Panc1 (cell line): ENCODE results near the gene NSUN6. TPM values are rescaled to one million over a fixed set of nuclear protein-coding genes. Genes with fewer than 3 reads are reported as not detected.

Experiments used
- ATAC-seq: fragments of 200-7000 bp; cut with Tn5 transposase; 2 replicates; pipeline ENCODE4 v1.9.1; 2020; ENCODE audit warnings: mild to moderate bottlenecking, moderate library complexity
- BruUV-seq: library from RNA; stranded (reverse); fragments of 400-500 nt; replicated peaks from 2 replicates; lab custom pipeline; 2021; lab: Mats Ljungman, UMichigan
- CTCF ChIA-PET: fragments of 300-600 bp; sonication (Branson Sonifier 250); formaldehyde crosslinking; loops from one replicate; lab custom pipeline; 2022; ENCODE audit warnings: antibody characterized with exemption; lab: Charles Lee
- POLR2A ChIA-PET: fragments of 300-600 bp; sonication (Branson Sonifier 250); formaldehyde crosslinking; loops from one replicate; lab custom pipeline; 2022; ENCODE audit warnings: antibody characterized with exemption; lab: Charles Lee
- DNase-seq: peaks from one replicate; pipeline ENCODE4 v3.0.0-alpha.2; 2010; ENCODE audit warnings: low read depth, low spot score
- H3K27ac ChIP-seq: 2 replicates; pipeline ENCODE4 v1.5.1; 2011; ENCODE audit warnings: mild to moderate bottlenecking, low read length, inconsistent platforms
- H3K27me3 ChIP-seq: fragments of 200-500 bp; sonication (Bioruptor generic); 2 replicates; pipeline ENCODE4 v1.6.0; 2014; ENCODE audit warnings: low read length, inconsistent platforms; ENCODE audit not compliant: control insufficient read depth, insufficient read depth
- H3K36me3 ChIP-seq: fragments of 200-500 bp; sonication (Bioruptor generic); 2 replicates; pipeline ENCODE4 v1.5.1; 2014; ENCODE audit warnings: inconsistent platforms, mild to moderate bottlenecking, low read length, moderate library complexity; ENCODE audit not compliant: control insufficient read depth, insufficient read depth
- H3K4me1 ChIP-seq: 2 replicates; pipeline ENCODE4 v1.5.1; 2011; ENCODE audit warnings: inconsistent platforms, mild to moderate bottlenecking, low read length, moderate library complexity; ENCODE audit not compliant: control insufficient read depth, insufficient read depth
- H3K4me3 ChIP-seq, 2 experiments: 2 replicates each; pipeline ENCODE4 v1.5.1; 2011 to 2012; ENCODE audit warnings: low read depth in 2 of 2, low read length in 2 of 2, mild to moderate bottlenecking in 2 of 2, inconsistent platforms in 1 of 2, moderate library complexity in 1 of 2
- H3K9me3 ChIP-seq: fragments of 200-500 bp; sonication (Bioruptor generic); 2 replicates; pipeline ENCODE4 v1.5.1; 2014; ENCODE audit warnings: low read depth, mild to moderate bottlenecking, inconsistent platforms, low read length, moderate library complexity; ENCODE audit not compliant: control insufficient read depth, insufficient read depth
- POLR2AphosphoS5 ChIP-seq: IDR thresholded peaks from 2 replicates; pipeline ENCODE4 v1.6.1; 2012; ENCODE audit warnings: mild to moderate bottlenecking, low read depth, low read length, moderate library complexity
- SIN3A ChIP-seq: IDR thresholded peaks from 2 replicates; pipeline ENCODE4 v1.6.1; 2012; ENCODE audit warnings: low read depth, mild to moderate bottlenecking, low read length, moderate library complexity, borderline replicate concordance; ENCODE audit not compliant: insufficient read depth
- TCF7L2 ChIP-seq: IDR thresholded peaks from 2 replicates; pipeline ENCODE4 v1.6.1; 2011; ENCODE audit warnings: mild to moderate bottlenecking, low read depth, low read length, inconsistent platforms
- in situ Hi-C: cut with HindIII; loops from 2 replicates; pipeline ENCODE4 v1.10.0; 2016; ENCODE audit warnings: low sequenced_read_pairs, low pct_unique_long_range_greater_than_20kb
- intact Hi-C: fragments of 100-400 bp; cut with micrococcal nuclease; formaldehyde crosslinking; loops from one replicate; pipeline ENCODE4 v1.10.0; 2022; ENCODE audit not compliant: unreplicated experiment
- total RNA-seq: library from RNA; stranded (reverse); gene quantifications from one replicate; pipeline ENCODE4 v1.2.1, GENCODE V29; 2021; ENCODE audit not compliant: unreplicated experiment
- TF ChIP-seq, protein P1 (sequence below): fragments of 450-650 bp; IDR thresholded peaks from 2 replicates; pipeline ENCODE4 v1.5.1; 2017; ENCODE audit warnings: mild to moderate bottlenecking
- TF ChIP-seq, protein P2 (sequence below), 2 experiments: IDR thresholded peaks; 2 replicates each; pipeline ENCODE4 v1.6.1; 2011 to 2012; ENCODE audit warnings: low read depth in 2 of 2, control low read depth in 1 of 2, low read length in 1 of 2, mild to moderate bottlenecking in 1 of 2, moderate library complexity in 1 of 2; ENCODE audit not compliant: insufficient read depth in 1 of 2

Gene NSUN6
- total RNA-seq, 1 experiment from 2014 or later: 4.3 TPM

DNA sequence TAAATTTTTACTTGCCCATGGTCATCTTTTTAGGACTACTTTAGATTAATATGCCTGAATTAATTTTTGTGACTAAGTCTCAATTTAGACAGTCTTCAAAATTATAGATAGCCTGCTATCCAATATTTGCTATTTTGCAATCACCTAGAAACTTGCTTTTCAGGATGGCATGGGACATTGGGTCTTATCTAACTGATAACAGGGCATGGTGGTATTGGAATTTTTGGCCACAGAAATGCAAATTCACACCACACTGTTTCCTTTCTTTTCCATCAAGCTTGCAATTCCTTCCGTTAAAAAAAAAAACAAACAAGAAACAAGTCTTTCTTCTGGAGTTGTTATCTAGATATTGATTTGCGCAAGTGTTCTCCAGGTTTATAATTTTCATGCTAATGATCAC is 16.6 kb upstream of the NSUN6 start:
- no TSS peak for BruUV-seq
- H3K27me3 ChIP-seq: no peaks in the 10 kb centered on the region
- intact Hi-C loops: no loop called here
- DNase-seq (no peak), ATAC-seq (no peak)
- ChIA-PET POLR2A (no interaction called here), CTCF (no interaction called here)
- no peaks in the 10 kb centered on the region for H3K9me3 ChIP-seq
- no peak overlapping the region for H3K27ac ChIP-seq
- in situ Hi-C loops: no loop called here
- H3K4me3 ChIP-seq: no peak overlapping the region
- peaks cover 2% of the 10 kb centered on the region for H3K36me3 ChIP-seq
- no peak for TF ChIP-seq SIN3A
- TF ChIP-seq TCF7L2: no peak
- TF ChIP-seq, protein P1, sequence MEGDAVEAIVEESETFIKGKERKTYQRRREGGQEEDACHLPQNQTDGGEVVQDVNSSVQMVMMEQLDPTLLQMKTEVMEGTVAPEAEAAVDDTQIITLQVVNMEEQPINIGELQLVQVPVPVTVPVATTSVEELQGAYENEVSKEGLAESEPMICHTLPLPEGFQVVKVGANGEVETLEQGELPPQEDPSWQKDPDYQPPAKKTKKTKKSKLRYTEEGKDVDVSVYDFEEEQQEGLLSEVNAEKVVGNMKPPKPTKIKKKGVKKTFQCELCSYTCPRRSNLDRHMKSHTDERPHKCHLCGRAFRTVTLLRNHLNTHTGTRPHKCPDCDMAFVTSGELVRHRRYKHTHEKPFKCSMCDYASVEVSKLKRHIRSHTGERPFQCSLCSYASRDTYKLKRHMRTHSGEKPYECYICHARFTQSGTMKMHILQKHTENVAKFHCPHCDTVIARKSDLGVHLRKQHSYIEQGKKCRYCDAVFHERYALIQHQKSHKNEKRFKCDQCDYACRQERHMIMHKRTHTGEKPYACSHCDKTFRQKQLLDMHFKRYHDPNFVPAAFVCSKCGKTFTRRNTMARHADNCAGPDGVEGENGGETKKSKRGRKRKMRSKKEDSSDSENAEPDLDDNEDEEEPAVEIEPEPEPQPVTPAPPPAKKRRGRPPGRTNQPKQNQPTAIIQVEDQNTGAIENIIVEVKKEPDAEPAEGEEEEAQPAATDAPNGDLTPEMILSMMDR: no peak
- TF ChIP-seq, protein P2, sequence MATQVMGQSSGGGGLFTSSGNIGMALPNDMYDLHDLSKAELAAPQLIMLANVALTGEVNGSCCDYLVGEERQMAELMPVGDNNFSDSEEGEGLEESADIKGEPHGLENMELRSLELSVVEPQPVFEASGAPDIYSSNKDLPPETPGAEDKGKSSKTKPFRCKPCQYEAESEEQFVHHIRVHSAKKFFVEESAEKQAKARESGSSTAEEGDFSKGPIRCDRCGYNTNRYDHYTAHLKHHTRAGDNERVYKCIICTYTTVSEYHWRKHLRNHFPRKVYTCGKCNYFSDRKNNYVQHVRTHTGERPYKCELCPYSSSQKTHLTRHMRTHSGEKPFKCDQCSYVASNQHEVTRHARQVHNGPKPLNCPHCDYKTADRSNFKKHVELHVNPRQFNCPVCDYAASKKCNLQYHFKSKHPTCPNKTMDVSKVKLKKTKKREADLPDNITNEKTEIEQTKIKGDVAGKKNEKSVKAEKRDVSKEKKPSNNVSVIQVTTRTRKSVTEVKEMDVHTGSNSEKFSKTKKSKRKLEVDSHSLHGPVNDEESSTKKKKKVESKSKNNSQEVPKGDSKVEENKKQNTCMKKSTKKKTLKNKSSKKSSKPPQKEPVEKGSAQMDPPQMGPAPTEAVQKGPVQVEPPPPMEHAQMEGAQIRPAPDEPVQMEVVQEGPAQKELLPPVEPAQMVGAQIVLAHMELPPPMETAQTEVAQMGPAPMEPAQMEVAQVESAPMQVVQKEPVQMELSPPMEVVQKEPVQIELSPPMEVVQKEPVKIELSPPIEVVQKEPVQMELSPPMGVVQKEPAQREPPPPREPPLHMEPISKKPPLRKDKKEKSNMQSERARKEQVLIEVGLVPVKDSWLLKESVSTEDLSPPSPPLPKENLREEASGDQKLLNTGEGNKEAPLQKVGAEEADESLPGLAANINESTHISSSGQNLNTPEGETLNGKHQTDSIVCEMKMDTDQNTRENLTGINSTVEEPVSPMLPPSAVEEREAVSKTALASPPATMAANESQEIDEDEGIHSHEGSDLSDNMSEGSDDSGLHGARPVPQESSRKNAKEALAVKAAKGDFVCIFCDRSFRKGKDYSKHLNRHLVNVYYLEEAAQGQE (IDR thresholded peaks at IDR 0.05; ENCODE audit: insufficient read depth in 1 of 2, low read depth in 2 of 2, low read length in 1 of 2): no peak
- no peak for TF ChIP-seq POLR2AphosphoS5
- no peaks in the 10 kb centered on the region; the same call in 1 of the 2 replicates for H3K4me1 ChIP-seq

DNA sequence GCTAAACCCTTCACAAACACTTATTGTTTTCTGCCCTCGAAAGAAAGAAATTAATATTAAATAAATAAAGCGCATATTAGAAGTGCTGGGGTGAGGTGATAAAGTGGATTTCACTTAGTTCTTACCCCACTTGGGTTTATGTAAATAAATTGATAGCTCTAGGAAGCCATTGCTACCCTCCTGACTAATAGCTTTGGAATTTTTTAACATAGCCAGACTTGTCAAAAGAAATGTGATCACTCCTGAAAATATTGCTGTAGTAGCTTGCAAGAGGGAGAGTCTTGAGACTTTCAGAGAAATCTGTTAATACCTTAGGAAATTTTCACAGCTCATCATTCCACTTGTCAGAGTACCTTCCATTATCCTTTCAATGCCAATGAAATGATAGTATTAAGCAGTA is 15.4 kb upstream of the NSUN6 start:
- H3K36me3 ChIP-seq: peaks cover 2% of the 10 kb centered on the region
- no peaks in the 10 kb centered on the region for H3K9me3 ChIP-seq
- intact Hi-C loops: no loop called here
- ATAC-seq (no peak), DNase-seq (no peak)
- H3K4me3 ChIP-seq: no peak overlapping the region
- POLR2A ChIA-PET: no interaction called here
- CTCF ChIA-PET: no interaction called here
- H3K4me1 ChIP-seq: peaks cover 4% of the 10 kb centered on the region; the same call in 1 of the 2 replicates
- in situ Hi-C loops: no loop called here
- H3K27me3 ChIP-seq: no peaks in the 10 kb centered on the region
- no peak overlapping the region for H3K27ac ChIP-seq
- TF ChIP-seq, protein P2 (IDR thresholded peaks at IDR 0.05; ENCODE audit: insufficient read depth in 1 of 2, low read depth in 2 of 2, low read length in 1 of 2): no peak
- TF ChIP-seq POLR2AphosphoS5: no peak
- TF ChIP-seq TCF7L2: no peak
- no peak for TF ChIP-seq SIN3A
- TF ChIP-seq, protein P1: no peak
- BruUV-seq: no TSS peak
